VCaP (cell line): ENCODE results near the gene CCDC142.
"Not testable (repeated sequence)": the region's sequence is repeated elsewhere in the genome, so short reads cannot be mapped to it uniquely, and the experiment has no call there.

Experiments used
- H3K27ac ChIP-seq: fragments of 450-650 bp; 2 replicates; pipeline ENCODE4 v1.5.1; 2017
- TF ChIP-seq, protein P1 (sequence below): fragments of 450-650 bp; conservative IDR thresholded peaks from 2 replicates; pipeline ENCODE4 v1.5.1; 2017; ENCODE audit warnings: mild to moderate bottlenecking, moderate library complexity

CCDC142 gene

GRCh38 chr2:74464406-74464805, 18.4 kb downstream of the CCDC142 start:
- H3K27ac ChIP-seq, result peak overlapping the region; percentile 82
- TF ChIP-seq, protein P1, sequence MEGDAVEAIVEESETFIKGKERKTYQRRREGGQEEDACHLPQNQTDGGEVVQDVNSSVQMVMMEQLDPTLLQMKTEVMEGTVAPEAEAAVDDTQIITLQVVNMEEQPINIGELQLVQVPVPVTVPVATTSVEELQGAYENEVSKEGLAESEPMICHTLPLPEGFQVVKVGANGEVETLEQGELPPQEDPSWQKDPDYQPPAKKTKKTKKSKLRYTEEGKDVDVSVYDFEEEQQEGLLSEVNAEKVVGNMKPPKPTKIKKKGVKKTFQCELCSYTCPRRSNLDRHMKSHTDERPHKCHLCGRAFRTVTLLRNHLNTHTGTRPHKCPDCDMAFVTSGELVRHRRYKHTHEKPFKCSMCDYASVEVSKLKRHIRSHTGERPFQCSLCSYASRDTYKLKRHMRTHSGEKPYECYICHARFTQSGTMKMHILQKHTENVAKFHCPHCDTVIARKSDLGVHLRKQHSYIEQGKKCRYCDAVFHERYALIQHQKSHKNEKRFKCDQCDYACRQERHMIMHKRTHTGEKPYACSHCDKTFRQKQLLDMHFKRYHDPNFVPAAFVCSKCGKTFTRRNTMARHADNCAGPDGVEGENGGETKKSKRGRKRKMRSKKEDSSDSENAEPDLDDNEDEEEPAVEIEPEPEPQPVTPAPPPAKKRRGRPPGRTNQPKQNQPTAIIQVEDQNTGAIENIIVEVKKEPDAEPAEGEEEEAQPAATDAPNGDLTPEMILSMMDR, result no peak

DNA sequence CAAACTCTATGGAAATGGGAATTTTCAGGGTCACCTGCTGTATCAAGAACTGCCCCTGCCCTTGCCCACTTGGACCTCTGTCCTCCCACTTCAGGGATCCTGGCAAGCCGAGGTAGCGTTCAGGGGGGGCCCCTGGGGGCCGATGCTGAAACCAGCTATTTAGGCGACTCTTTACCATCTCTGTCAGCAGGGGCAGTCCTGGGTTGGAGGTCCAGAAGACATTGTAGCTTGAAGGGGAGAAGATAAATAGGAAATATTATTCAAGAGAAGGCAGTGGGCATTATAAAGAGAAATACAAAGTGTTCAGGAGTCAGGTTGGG, 20.1 kb downstream of the CCDC142 start:
- TF ChIP-seq, protein P1, result no peak
- H3K27ac ChIP-seq, result no peak overlapping the region

DNA sequence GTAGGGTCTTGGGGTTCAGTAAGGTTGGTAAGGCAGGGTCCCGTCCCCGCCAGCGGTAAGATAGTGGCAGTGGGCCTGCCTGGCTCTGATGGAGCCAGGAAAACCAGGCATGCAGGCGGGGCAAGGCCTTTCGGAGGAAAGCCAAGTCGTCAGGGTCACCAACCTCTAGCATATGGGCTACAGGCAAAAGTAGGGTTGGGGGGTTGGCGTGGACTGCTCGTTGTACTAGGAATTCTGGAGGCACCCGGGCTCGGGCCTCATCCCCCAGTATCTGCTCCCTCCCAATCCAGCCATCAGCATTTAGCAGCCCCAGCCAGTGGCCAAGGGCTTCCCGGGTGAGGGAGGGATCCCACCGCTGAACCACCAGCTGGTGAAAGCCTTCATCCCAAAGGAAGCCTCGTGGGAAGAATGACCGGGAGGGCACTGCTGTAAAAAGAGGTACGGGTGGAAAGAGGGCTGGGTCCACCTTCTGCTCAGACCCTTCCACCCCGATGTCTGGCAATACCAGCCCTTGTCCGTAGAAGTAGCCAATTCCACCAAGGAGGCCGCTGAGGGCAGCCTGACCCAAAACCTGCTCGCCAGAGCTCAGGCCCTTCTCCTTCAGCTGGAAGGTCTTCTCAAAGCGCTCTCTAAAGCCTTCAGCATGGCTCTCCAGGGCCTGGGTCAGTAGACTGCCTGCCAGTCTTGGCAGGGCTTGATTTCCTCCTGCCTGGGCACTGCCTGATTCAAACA, 20.6 kb downstream of the CCDC142 start:
- H3K27ac ChIP-seq, result no peak overlapping the region
- TF ChIP-seq, protein P1, result no peak

DNA sequence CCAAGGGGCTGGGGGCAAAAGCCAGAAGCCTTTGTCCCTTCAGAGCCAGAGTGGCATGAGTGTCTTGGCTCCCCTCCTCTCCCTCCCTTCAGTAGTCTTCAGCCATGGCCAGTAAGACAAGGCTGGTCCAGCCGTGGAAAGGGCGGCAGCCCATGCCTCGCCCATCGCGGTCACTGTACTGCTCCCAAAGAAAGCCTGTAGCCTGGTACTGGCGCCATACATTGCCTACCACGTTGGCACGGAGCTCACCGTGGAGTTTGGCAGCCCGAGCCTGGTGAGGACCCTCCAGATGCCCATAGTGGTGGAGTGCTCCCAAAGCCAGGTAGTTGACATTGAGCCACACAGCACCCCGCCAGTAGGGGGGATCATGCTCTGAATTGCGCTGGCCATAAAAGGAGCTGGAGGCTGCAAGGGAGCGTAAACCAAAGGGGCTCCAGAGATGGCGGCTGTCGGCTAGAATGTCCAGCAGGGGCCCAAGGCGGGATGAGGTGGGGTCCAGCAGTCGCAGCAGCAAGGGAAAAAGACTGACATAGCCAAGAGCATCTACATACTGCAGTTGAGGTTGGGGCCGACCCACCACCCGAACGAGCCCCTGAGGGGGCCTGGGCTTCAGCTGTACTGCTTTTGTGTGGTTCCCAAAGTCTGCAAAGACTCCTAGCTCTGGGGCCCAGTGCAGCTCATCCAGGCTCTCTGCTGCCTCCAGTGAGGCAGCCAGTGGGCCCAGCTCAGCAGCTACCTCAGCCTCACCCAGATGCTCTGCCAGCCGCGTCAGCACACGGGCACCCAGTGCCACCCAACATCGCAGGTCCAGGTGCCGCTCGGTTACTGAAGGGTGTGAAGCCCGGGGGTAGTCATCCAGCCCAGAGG, 21.4 kb downstream of the CCDC142 start:
- TF ChIP-seq, protein P1, result no peak
- H3K27ac ChIP-seq, result no peak overlapping the region

DNA sequence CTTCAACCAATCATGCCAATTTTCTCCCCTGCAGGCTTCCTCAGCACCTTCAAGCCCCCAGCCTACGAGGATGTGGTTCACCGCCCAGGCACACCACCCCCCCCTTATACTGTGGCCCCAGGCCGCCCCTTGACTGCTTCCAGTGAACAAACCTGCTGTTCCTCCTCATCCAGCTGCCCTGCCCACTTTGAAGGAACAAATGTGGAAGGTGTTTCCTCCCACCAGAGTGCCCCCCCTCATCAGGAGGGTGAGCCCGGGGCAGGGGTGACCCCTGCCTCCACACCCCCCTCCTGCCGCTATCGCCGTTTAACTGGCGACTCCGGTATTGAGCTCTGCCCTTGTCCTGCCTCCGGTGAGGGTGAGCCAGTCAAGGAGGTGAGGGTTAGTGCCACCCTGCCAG, 22.6 kb downstream of the CCDC142 start:
- H3K27ac ChIP-seq, result not testable (repeated sequence)

DNA sequence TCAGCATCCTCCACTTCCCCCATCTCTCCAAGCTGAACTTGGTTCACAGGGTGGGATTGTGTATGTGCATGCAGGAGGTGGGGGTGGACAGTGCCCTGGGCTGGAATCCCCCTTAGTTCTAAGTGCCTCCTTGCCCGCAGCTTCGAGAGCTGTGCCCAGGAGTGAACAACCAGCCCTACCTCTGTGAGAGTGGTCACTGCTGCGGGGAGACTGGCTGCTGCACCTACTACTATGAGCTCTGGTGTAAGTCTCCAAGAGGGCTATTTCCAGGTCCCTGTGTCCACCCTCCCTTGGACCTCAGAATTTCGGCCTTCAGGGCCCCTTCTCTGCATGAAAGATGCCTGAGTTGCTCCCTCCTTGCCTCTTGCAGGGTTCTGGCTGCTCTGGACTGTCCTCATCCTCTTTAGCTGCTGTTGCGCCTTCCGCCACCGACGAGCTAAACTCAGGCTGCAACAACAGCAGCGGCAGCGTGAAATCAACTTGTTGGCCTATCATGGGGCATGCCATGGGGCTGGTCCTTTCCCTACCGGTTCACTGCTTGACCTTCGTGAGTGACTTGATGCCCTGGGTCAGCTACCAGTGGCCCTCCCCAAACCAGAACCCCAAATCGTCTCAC, 23.2 kb downstream of the CCDC142 start:
- peak overlapping the region; percentile 96; the same call in 1 of the 2 replicates for H3K27ac ChIP-seq

DNA sequence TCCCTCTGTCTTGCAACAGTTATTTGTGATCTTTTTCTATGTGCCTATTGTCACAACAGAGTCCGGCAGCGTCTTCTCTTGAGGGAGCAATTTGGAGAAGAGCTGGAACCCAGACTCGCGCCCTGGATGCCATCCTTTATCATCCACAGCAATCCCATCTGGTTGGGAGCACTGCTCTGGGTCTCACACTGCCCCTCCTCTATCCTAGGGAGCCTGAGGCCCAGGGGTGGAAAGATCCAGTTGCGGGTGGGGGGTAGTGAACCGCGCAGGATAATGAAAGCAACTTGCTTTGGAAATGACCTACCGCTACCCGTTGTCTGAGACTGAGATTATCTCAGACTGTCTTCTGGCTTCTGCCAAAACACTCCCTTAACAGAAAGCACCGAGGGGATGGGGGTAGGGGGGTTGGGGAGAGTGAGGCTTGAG, 23.8 kb downstream of the CCDC142 start:
- peak overlapping the region; percentile 96 for H3K27ac ChIP-seq
- TF ChIP-seq, protein P1, result no peak

- H3K27ac ChIP-seq, result peak within 1 kb of the TSS; percentile 96
- TF ChIP-seq, protein P1, result no peak
Measured at GRCh38 chr2:74458132-74458937, 24.5 kb downstream of the CCDC142 start, which contains the start of gene WBP1. Gene WBP1 (plus strand): TSS chr2:74458438. CDS start chr2:74458603, 165 bp downstream.
